IMR-90 (cell line): ENCODE results near the gene VSIG10L. TPM values are rescaled to one million over a fixed set of nuclear protein-coding genes. Genes with fewer than 3 reads are reported as not detected.
A peak's percentile ranks its signal among the peaks of the same experiment; 100 is the strongest.

ENCODE experiments used
- ATAC-seq: fragments of 200-7000 bp; cut with Tn5 transposase; 2 replicates; pipeline ENCODE4 v1.9.1; 2020; ENCODE audit warnings: low read depth, mild to moderate bottlenecking, moderate library complexity
- BruUV-seq: library from RNA; stranded (reverse); fragments of 400-500 nt; replicated peaks from 2 replicates; lab custom pipeline; 2021; lab: Mats Ljungman, UMichigan
- CTCF ChIA-PET: fragments of 300-600 bp; formaldehyde crosslinking; extraction: SDS; loops from one replicate; lab custom pipeline; 2021; ENCODE audit warnings: antibody characterized with exemption; lab: Yijun Ruan, JAX
- POLR2A ChIA-PET: fragments of 300-600 bp; sonication (Branson Sonifier 250); formaldehyde crosslinking; loops from one replicate; lab custom pipeline; 2022; ENCODE audit warnings: antibody characterized with exemption; ENCODE audit not compliant: unreplicated experiment; lab: Charles Lee
- DNase-seq: peaks from one replicate; pipeline ENCODE4 v3.0.0; 2013
- H2AFZ ChIP-seq: replicated peaks from 2 replicates; pipeline ENCODE3; 2013; ENCODE audit warnings: low read length, mild to moderate bottlenecking; ENCODE audit not compliant: poor library complexity
- H2AK5ac ChIP-seq: 2 replicates; pipeline ENCODE4 v1.6.1; 2013; ENCODE audit warnings: low read depth, low read length, inconsistent platforms
- H2AK9ac ChIP-seq: replicated peaks from 2 replicates; pipeline ENCODE3; 2013; ENCODE audit warnings: mild to moderate bottlenecking, low read depth, low read length, moderate library complexity; ENCODE audit not compliant: poor library complexity
- H2BK120ac ChIP-seq: 2 replicates; pipeline ENCODE4 v1.6.1; 2013; ENCODE audit warnings: low read depth, low read length, inconsistent platforms
- H2BK15ac ChIP-seq: 3 replicates; pipeline ENCODE4 v1.6.1; 2013; ENCODE audit warnings: low read depth, low read length, inconsistent platforms
- H2BK20ac ChIP-seq: 2 replicates; pipeline ENCODE4 v1.6.1; 2013; ENCODE audit warnings: low read depth, mild to moderate bottlenecking, inconsistent platforms, low read length, moderate library complexity
- H2BK5ac ChIP-seq: 2 replicates; pipeline ENCODE4 v1.6.1; 2013; ENCODE audit warnings: mild to moderate bottlenecking, low read depth, low read length, inconsistent platforms; ENCODE audit not compliant: poor library complexity, severe bottlenecking
- H3K14ac ChIP-seq: replicated peaks from 2 replicates; pipeline ENCODE4 v1.6.1; 2013; ENCODE audit warnings: low read depth, low read length, inconsistent platforms
- H3K18ac ChIP-seq: 2 replicates; pipeline ENCODE4 v1.6.1; 2013; ENCODE audit warnings: low read depth, low read length, control low read depth
- H3K23ac ChIP-seq: 2 replicates; pipeline ENCODE4 v1.6.1; 2013; ENCODE audit warnings: low read depth, low read length, inconsistent platforms
- H3K27ac ChIP-seq: 2 replicates; pipeline ENCODE4 v1.5.1; 2013; ENCODE audit warnings: mild to moderate bottlenecking, control low read depth, low read length; ENCODE audit not compliant: insufficient read depth
- H3K27me3 ChIP-seq: 2 replicates; pipeline ENCODE4 v1.6.1; 2013; ENCODE audit warnings: low read length; ENCODE audit not compliant: control insufficient read depth, insufficient read depth
- H3K36me3 ChIP-seq: 2 replicates; pipeline ENCODE4 v1.6.1; 2013; ENCODE audit warnings: low read length, mixed read lengths; ENCODE audit not compliant: control insufficient read depth, insufficient read depth
- H3K4ac ChIP-seq: 2 replicates; pipeline ENCODE4 v1.6.1; 2013; ENCODE audit warnings: low read depth, low read length, inconsistent platforms
- H3K4me1 ChIP-seq: 2 replicates; pipeline ENCODE4 v1.6.1; 2013; ENCODE audit warnings: low read length, mixed read lengths; ENCODE audit not compliant: control insufficient read depth, insufficient read depth
- H3K4me2 ChIP-seq: 2 replicates; pipeline ENCODE4 v1.6.1; 2013; ENCODE audit warnings: low read depth, mild to moderate bottlenecking, control low read depth, low read length, moderate library complexity
- H3K4me3 ChIP-seq: 2 replicates; pipeline ENCODE4 v1.5.1; 2013; ENCODE audit warnings: low read depth, mild to moderate bottlenecking, control low read depth, low read length, moderate library complexity; ENCODE audit not compliant: insufficient read depth
- H3K56ac ChIP-seq: 2 replicates; pipeline ENCODE4 v1.6.1; 2013; ENCODE audit warnings: low read length, inconsistent platforms; ENCODE audit not compliant: insufficient read depth; ENCODE audit errors: extremely low read depth
- H3K79me1 ChIP-seq, 2 experiments: 2 replicates each; pipeline ENCODE4 v1.6.1; 2013; ENCODE audit warnings: low read length in 2 of 2, inconsistent platforms in 1 of 2, low read depth in 1 of 2
- H3K9ac ChIP-seq: 2 replicates; pipeline ENCODE4 v1.6.1; 2013; ENCODE audit warnings: low read depth, low read length, control low read depth
- H3K9me1 ChIP-seq: 2 replicates; pipeline ENCODE4 v1.6.1; 2013; ENCODE audit warnings: low read length, inconsistent platforms; ENCODE audit not compliant: insufficient read depth
- H3K9me3 ChIP-seq: 2 replicates; pipeline ENCODE4 v1.6.1; 2013; ENCODE audit warnings: low read length; ENCODE audit not compliant: control insufficient read depth, insufficient read depth
- H4K20me1 ChIP-seq: 2 replicates; pipeline ENCODE4 v1.6.1; 2013; ENCODE audit warnings: low read length, inconsistent platforms; ENCODE audit not compliant: insufficient read depth
- H4K5ac ChIP-seq: 2 replicates; pipeline ENCODE4 v1.6.1; 2013; ENCODE audit warnings: mild to moderate bottlenecking, low read depth, low read length, control low read depth
- H4K8ac ChIP-seq, 2 experiments: 2 replicates each; pipeline ENCODE4 v1.6.1; 2013; ENCODE audit warnings: low read depth in 2 of 2, low read length in 2 of 2, control low read depth in 1 of 2, inconsistent platforms in 1 of 2
- H4K91ac ChIP-seq: 2 replicates; pipeline ENCODE4 v1.6.1; 2013; ENCODE audit warnings: low read depth, low read length, inconsistent platforms; ENCODE audit not compliant: insufficient read depth
- NFE2L2 ChIP-seq: fragments of 150-350 bp; IDR thresholded peaks from 2 replicates; pipeline ENCODE4 v1.6.1; 2016; ENCODE audit warnings: low read depth, mild to moderate bottlenecking, low read length
- WGBS, 2 experiments: methylation state at CpG; one replicate each; pipeline versions ENCODE4 v1.1.5 to v1.1.7; 2013; ENCODE audit warnings: missing lambda C conversion rate in 2 of 2; ENCODE audit not compliant: insufficient read length in 1 of 2; ENCODE audit errors: extremely low coverage in 2 of 2; 5-methylcytosine and 5-hydroxymethylcytosine counted together
- dilution Hi-C: fragments of 300-500 bp; cut with HindIII; formaldehyde crosslinking; loops from one replicate; pipeline ENCODE4 v1.14.3; 2018; ENCODE audit warnings: low sequenced_read_pairs; ENCODE audit not compliant: unreplicated experiment
- in situ Hi-C: fragments of 300-500 bp; cut with MboI; formaldehyde crosslinking; loops from 3 replicates; pipeline ENCODE4 v1.14.3; 2019; ENCODE audit warnings: low sequenced_read_pairs, inconsistent platforms, mixed read lengths
- intact Hi-C: fragments of 100-400 bp; cut with micrococcal nuclease; formaldehyde crosslinking; loops from 2 replicates; pipeline ENCODE4 v1.10.0; 2022
- polyA plus RNA-seq, 3 experiments: library from polyadenylated mRNA; depleted of rRNA; stranded (reverse); fragments of >200 nt; gene quantifications; 2 replicates each; pipeline ENCODE4 v1.2.3, GENCODE V29; 2012; ENCODE audit warnings: low replicate concordance in 1 of 3
- total RNA-seq: library from RNA; depleted of rRNA; stranded (reverse); fragments of >200 nt; gene quantifications from 2 replicates; pipeline ENCODE4 v1.2.3, GENCODE V29; 2012
- TF ChIP-seq, protein P1 (sequence below): conservative IDR thresholded peaks from 2 replicates; pipeline ENCODE4 v1.5.1; 2012; ENCODE audit warnings: mild to moderate bottlenecking, low read depth, low read length, improper control_type of control experiment

Gene VSIG10L
- total and polyA plus RNA-seq, 2 of the 4 experiments (the other 2 are of a cell fraction): 0.18 to 1.2 TPM

DNA sequence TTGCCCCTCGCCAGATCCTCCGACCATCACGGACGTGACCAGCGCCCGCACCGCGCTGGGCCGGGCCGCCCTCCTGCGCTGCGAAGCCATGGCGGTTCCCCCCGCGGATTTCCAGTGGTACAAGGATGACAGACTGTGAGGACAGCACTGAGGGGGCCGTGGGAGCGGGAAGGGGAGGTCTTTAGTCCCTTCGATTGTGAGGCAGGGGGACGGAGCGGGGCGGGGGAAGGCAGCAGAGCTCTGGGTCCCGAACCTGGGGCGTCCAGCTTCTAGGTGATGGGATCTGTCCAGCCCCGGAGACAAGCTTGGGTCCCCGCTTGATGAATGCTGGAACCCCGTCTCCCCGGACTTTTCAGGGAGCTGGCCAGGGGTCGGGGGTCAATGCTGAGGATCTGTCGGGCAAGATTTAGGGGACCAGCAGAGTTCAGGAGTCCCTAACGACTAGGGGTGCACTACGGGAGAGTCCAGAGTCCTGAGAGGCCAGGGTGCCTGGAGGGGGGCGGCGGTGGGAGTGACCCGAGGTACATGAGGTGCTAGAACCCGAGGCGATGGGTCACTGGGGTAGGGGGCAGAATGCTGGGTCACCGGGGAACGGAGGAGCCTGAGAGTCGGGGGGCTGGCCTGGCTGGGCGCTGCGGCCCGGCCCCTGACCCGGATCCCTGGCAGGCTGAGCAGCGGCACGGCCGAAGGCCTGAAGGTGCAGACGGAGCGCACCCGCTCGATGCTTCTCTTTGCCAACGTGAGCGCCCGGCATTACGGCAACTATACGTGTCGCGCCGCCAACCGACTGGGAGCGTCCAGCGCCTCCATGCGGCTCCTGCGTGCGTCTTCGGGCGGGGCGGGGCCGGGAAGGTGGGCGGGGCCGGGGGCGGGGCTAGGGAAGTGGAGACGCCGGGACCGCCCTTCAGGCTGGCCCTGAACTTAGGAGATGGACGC is 14.6 kb downstream of the VSIG10L start:
- no peak overlapping the region for H3K18ac ChIP-seq
- no peaks in the 10 kb centered on the region for H3K9me1 ChIP-seq
- peak overlapping the region; percentile 23; the same call in 1 of the 2 replicates for H3K4me3 ChIP-seq
- WGBS, 2 experiments: 8% methylated on average over 54 of the region's 75 CpGs; no CpG with 5 or more reads in 1 of the 2 experiments
- no peak overlapping the region for H2BK20ac ChIP-seq
- H3K4me2 ChIP-seq: peak overlapping the region; percentile 93
- CTCF ChIA-PET: no interaction called here
- H3K27ac ChIP-seq: no peak overlapping the region
- BruUV-seq: no TSS peak
- peaks cover 4% of the 10 kb centered on the region; the same call in 1 of the 2 replicates for H3K27me3 ChIP-seq
- H3K23ac ChIP-seq: no peak overlapping the region
- no peak overlapping the region for H4K8ac ChIP-seq
- H3K4me1 ChIP-seq: no peaks in the 10 kb centered on the region
- dilution Hi-C loops: no loop called here
- H2BK5ac ChIP-seq: no peak overlapping the region
- peak; percentile 91 for ATAC-seq
- no peak overlapping the region for H3K14ac ChIP-seq
- no peak for TF ChIP-seq NFE2L2
- TF ChIP-seq, protein P1, sequence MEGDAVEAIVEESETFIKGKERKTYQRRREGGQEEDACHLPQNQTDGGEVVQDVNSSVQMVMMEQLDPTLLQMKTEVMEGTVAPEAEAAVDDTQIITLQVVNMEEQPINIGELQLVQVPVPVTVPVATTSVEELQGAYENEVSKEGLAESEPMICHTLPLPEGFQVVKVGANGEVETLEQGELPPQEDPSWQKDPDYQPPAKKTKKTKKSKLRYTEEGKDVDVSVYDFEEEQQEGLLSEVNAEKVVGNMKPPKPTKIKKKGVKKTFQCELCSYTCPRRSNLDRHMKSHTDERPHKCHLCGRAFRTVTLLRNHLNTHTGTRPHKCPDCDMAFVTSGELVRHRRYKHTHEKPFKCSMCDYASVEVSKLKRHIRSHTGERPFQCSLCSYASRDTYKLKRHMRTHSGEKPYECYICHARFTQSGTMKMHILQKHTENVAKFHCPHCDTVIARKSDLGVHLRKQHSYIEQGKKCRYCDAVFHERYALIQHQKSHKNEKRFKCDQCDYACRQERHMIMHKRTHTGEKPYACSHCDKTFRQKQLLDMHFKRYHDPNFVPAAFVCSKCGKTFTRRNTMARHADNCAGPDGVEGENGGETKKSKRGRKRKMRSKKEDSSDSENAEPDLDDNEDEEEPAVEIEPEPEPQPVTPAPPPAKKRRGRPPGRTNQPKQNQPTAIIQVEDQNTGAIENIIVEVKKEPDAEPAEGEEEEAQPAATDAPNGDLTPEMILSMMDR: 0 out of 2 replicates have a peak, but pooled peaks have one; percentile 11
- H3K79me1 ChIP-seq: no peaks in the 10 kb centered on the region
- H4K5ac ChIP-seq: no peak overlapping the region
- no peak overlapping the region for H4K91ac ChIP-seq
- H2AFZ ChIP-seq: peak overlapping the region; percentile 75
- in situ Hi-C loops: no loop called here
- intact Hi-C loops: no loop called here
- H2AK9ac ChIP-seq: no peak overlapping the region
- no peak overlapping the region for H2BK120ac ChIP-seq
- H3K9ac ChIP-seq: peak overlapping the region; percentile 15; the same call in 1 of the 2 replicates
- no peak overlapping the region for H3K4ac ChIP-seq
- POLR2A ChIA-PET: no interaction called here
- no peak overlapping the region for H2AK5ac ChIP-seq
- H3K56ac ChIP-seq: no peak overlapping the region
- H3K36me3 ChIP-seq: no peaks in the 10 kb centered on the region
- no peak overlapping the region for H2BK15ac ChIP-seq
- DNase-seq: peak; percentile 17
- H4K20me1 ChIP-seq: no peaks in the 10 kb centered on the region
- H3K9me3 ChIP-seq: no peaks in the 10 kb centered on the region
